Sigmoid colon (tissue), 4 donors: ENCODE data around the gene RND3.
A peak's percentile ranks its signal among the peaks of the same experiment; 100 is the strongest.

Source experiments
- POLR2A ChIP-seq, 2 donors: fragments of 450-650 bp; IDR thresholded peaks; one replicate each; pipeline ENCODE4 v1.6.1; 2016; ENCODE audit warnings: antibody characterized with exemption in 2 of 2, mild to moderate bottlenecking in 2 of 2, moderate library complexity in 2 of 2
- POLR2AphosphoS5 ChIP-seq, 4 donors: sonication (generic); formaldehyde crosslinking; IDR thresholded peaks; one replicate each; pipeline ENCODE4 v1.6.1; 2017; ENCODE audit warnings: antibody characterized with exemption in 4 of 4
- TF ChIP-seq, protein P1 (sequence below), 4 experiments: fragments of 450-650 bp in 3 of 4; fragments of 200-600 bp in 1 of 4; IDR thresholded peaks; one replicate each; pipeline ENCODE4 v1.5.1; 2016 to 2019; ENCODE audit warnings: antibody characterized with exemption in 4 of 4, mild to moderate bottlenecking in 3 of 4, moderate library complexity in 2 of 4

DNA sequence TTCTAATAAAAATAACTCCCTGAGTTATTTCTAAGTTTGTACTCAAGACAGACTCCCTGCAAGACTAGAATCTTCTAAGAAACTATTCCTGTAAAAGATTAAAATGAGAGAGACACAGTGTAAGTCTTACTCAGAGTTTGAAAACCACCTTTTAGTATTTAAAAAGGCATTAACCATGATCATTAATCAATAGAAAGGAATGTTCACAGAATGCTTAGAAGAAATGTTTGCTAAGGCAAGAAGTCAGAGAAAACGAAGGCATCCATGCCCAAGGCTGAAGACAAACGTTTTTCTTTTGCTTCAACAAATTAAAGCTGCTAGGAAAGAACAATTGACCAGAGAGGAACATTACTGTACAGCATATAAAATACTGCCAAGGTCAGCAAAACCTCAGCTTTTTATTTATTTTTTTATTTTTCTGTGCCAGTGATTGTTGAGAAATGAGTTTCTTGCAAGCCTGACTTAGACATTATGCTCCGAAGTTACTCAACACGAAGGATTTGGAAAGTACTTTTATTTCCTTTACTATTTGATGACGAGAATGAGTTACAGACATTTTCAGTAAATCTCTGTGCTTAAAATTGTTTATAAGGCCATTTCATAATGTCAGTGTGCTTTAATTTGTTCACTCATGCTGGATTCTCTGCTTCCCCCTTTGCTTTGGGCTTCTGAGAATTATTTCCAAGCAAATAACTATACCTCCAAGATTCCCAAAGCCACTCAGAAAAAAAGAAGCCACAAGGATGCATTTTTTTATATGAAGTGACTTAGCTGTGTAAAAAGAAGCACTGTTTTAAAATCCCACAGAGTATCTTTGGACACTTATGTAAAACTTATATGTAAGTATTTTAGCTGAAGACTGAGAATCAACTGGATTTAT is 20.5 kb downstream of the RND3 start:
- no peak for TF ChIP-seq POLR2A (IDR thresholded peaks at IDR 0.05)
- peak in 2 of 4 donors; percentile 39 to 62 for TF ChIP-seq POLR2AphosphoS5 (IDR thresholded peaks at IDR 0.05)
- TF ChIP-seq, protein P1, sequence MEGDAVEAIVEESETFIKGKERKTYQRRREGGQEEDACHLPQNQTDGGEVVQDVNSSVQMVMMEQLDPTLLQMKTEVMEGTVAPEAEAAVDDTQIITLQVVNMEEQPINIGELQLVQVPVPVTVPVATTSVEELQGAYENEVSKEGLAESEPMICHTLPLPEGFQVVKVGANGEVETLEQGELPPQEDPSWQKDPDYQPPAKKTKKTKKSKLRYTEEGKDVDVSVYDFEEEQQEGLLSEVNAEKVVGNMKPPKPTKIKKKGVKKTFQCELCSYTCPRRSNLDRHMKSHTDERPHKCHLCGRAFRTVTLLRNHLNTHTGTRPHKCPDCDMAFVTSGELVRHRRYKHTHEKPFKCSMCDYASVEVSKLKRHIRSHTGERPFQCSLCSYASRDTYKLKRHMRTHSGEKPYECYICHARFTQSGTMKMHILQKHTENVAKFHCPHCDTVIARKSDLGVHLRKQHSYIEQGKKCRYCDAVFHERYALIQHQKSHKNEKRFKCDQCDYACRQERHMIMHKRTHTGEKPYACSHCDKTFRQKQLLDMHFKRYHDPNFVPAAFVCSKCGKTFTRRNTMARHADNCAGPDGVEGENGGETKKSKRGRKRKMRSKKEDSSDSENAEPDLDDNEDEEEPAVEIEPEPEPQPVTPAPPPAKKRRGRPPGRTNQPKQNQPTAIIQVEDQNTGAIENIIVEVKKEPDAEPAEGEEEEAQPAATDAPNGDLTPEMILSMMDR (IDR thresholded peaks at IDR 0.05), result no peak
